A673 (cell line): ENCODE data around the gene ATF4. TPM values are rescaled to one million over a fixed set of nuclear protein-coding genes. Genes with fewer than 3 reads are reported as not detected.
A peak's percentile ranks its signal among the peaks of the same experiment; 100 is the strongest.

Source experiments
- BruUV-seq: library from RNA; stranded (reverse); fragments of 400-500 nt; replicated peaks from 2 replicates; lab custom pipeline; 2021; lab: Mats Ljungman, UMichigan
- CTCF ChIA-PET: fragments of 300-600 bp; sonication (Branson Sonifier 250); formaldehyde crosslinking; loops from one replicate; lab custom pipeline; 2022; ENCODE audit warnings: antibody characterized with exemption; lab: Charles Lee
- POLR2A ChIA-PET: fragments of 300-600 bp; sonication (Branson Sonifier 250); formaldehyde crosslinking; loops from one replicate; lab custom pipeline; 2022; ENCODE audit warnings: antibody characterized with exemption; ENCODE audit not compliant: low non-redundant PET; lab: Charles Lee
- DNase-seq: peaks from one replicate; pipeline ENCODE4 v3.0.0-alpha.2; 2015; ENCODE audit warnings: low spot score
- H3K27ac ChIP-seq: fragments of 200-600 bp; sonication (generic); 2 replicates; pipeline ENCODE4 v1.5.1; 2016; ENCODE audit warnings: mixed run types, low read depth, mild to moderate bottlenecking, mixed read lengths, antibody characterized with exemption, low read length; ENCODE audit not compliant: poor library complexity, severe bottlenecking
- H3K27me3 ChIP-seq: fragments of 200-600 bp; sonication (generic); replicated peaks from 2 replicates; pipeline ENCODE4 v1.6.1; 2017; ENCODE audit warnings: mixed run types, low read depth, mild to moderate bottlenecking, mixed read lengths, antibody characterized with exemption, low read length; ENCODE audit not compliant: insufficient read depth, poor library complexity
- H3K36me3 ChIP-seq: fragments of 200-600 bp; sonication (generic); 2 replicates; pipeline ENCODE4 v1.6.1; 2016; ENCODE audit warnings: mixed run types, mild to moderate bottlenecking, mixed read lengths, antibody characterized with exemption, low read length; ENCODE audit not compliant: insufficient read depth, poor library complexity, severe bottlenecking
- H3K4me1 ChIP-seq: fragments of 200-600 bp; sonication (generic); 2 replicates; pipeline ENCODE4 v1.6.1; 2017; ENCODE audit warnings: mixed run types, mild to moderate bottlenecking, mixed read lengths, antibody characterized with exemption, low read length; ENCODE audit not compliant: insufficient read depth, poor library complexity, severe bottlenecking
- H3K4me3 ChIP-seq: fragments of 200-600 bp; sonication (generic); 2 replicates; pipeline ENCODE4 v1.5.1; 2016; ENCODE audit warnings: low read depth, mixed run types, mild to moderate bottlenecking, mixed read lengths, low read length; ENCODE audit not compliant: poor library complexity, severe bottlenecking
- H3K9me3 ChIP-seq: fragments of 200-600 bp; sonication (generic); 2 replicates; pipeline ENCODE4 v1.6.1; 2016; ENCODE audit warnings: mixed run types, low read depth, mild to moderate bottlenecking, mixed read lengths, antibody characterized with exemption, low read length; ENCODE audit not compliant: poor library complexity, severe bottlenecking
- EZH2 ChIP-seq: fragments of 200-600 bp; sonication (generic); IDR thresholded peaks from 2 replicates; pipeline ENCODE4 v1.6.1; 2017; ENCODE audit warnings: borderline replicate concordance, low read depth, mild to moderate bottlenecking, mixed read lengths, antibody characterized with exemption, low read length; ENCODE audit not compliant: poor library complexity, severe bottlenecking
- intact Hi-C: fragments of 100-400 bp; cut with micrococcal nuclease; formaldehyde crosslinking; loops from one replicate; pipeline ENCODE4 v1.10.0; 2022; ENCODE audit not compliant: unreplicated experiment
- total RNA-seq: library from RNA; stranded (reverse); gene quantifications from 2 replicates; pipeline ENCODE4 v1.2.3, GENCODE V29; 2021
- TF ChIP-seq, protein P1 (sequence below): fragments of 300-800, 200-600 bp; sonication (generic); conservative IDR thresholded peaks from 2 replicates; pipeline ENCODE4 v1.5.1; 2017; ENCODE audit warnings: low read depth, mild to moderate bottlenecking, antibody characterized with exemption, low read length, moderate library complexity, mixed read lengths

The ATF4 gene
- total RNA-seq, 1 experiment from 2014 or later: 476 TPM

DNA sequence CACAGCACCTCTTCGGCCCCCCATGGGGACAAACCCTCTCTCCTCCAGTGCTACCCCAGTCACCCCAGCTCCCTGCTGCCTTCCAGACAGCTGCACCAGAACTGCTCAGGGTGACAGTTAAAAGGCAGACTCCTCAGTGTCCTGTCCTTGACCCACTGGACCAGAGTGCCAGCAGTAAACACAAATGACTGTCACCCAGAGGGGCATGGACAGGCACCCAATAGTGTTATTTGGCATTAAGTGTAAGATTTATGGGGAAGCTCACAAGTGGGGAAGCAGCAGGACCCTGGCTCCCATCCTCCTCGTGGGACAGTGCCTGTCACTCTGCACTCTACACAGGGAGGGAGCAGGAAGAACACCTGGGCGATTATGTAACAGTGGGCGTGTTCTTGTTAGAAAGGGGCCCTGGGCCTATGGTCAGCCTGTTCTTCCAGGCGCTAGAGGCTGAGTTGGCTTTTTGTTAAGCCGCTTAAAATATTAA, 7.2 kb downstream of the ATF4 start:
- no TSS peak for BruUV-seq
- H3K27me3 ChIP-seq: no peaks in the 10 kb centered on the region
- intact Hi-C loops: loop anchor here (5.0 to 10.0 kb wide), 2 partner anchors 133 to 210 kb away; partner anchors contain the start of genes RPL3 and TAB1
- H3K4me1 ChIP-seq: peaks cover 48% of the 10 kb centered on the region
- ChIA-PET CTCF (no interaction called here), POLR2A (no interaction called here)
- H3K9me3 ChIP-seq: no peaks in the 10 kb centered on the region
- H3K4me3 ChIP-seq: no peak overlapping the region
- peak overlapping the region; percentile 27 for H3K27ac ChIP-seq
- peaks cover 47% of the 10 kb centered on the region for H3K36me3 ChIP-seq
- no peak for DNase-seq
- no peak for TF ChIP-seq EZH2
- TF ChIP-seq, protein P1, sequence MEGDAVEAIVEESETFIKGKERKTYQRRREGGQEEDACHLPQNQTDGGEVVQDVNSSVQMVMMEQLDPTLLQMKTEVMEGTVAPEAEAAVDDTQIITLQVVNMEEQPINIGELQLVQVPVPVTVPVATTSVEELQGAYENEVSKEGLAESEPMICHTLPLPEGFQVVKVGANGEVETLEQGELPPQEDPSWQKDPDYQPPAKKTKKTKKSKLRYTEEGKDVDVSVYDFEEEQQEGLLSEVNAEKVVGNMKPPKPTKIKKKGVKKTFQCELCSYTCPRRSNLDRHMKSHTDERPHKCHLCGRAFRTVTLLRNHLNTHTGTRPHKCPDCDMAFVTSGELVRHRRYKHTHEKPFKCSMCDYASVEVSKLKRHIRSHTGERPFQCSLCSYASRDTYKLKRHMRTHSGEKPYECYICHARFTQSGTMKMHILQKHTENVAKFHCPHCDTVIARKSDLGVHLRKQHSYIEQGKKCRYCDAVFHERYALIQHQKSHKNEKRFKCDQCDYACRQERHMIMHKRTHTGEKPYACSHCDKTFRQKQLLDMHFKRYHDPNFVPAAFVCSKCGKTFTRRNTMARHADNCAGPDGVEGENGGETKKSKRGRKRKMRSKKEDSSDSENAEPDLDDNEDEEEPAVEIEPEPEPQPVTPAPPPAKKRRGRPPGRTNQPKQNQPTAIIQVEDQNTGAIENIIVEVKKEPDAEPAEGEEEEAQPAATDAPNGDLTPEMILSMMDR: no peak

DNA sequence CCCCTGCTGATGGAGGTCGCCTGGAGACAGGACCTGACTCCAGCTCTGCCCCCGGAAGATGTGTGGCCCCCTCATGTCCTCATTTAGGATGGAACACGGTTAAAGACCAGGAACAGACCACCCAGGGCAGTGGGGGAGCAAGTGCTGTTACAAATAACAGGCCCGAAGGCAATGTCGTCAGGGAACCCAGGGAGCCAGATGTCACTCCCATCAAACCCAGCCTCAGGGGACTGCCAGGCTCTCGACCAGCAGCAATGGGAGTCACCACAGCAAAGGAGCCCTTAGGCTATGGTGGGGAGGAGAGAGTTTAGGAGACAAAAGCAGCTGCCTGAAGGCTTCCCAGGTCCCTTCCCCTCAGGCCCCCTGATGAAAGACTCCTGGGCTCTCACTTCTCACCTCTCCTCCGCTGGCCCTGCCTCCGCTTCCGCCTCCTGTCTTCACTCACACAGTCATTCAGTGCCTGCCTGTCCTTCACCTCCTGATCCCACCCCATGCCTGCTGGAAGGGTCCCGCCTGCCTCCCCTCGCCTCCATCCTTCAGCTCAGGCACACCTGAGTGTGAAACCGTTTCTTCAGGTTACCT, 7.8 kb downstream of the ATF4 start:
- CTCF ChIA-PET: interaction anchor here (0.6 to 2.1 kb wide), 7 partner anchors 31 to 759 kb away, joined by 3 to 26 read pairs (median 7); partner anchors contain the start of gene TAB1
- Histone ChIP-seq H3K4me3 (no peak overlapping the region), H3K36me3 (peaks cover 41% of the 10 kb centered on the region), H3K4me1 (peaks cover 44% of the 10 kb centered on the region), H3K27ac (peak overlapping the region; percentile 27), H3K27me3 (no peaks in the 10 kb centered on the region), H3K9me3 (no peaks in the 10 kb centered on the region)
- intact Hi-C loops: loop anchor here (5.0 to 10.0 kb wide), 2 partner anchors 133 to 211 kb away; partner anchors contain the start of genes RPL3 and TAB1
- TF ChIP-seq, protein P1: no peak
- no peak for TF ChIP-seq EZH2
- POLR2A ChIA-PET: no interaction called here
- peak; percentile 50 for DNase-seq
- BruUV-seq: no TSS peak

DNA sequence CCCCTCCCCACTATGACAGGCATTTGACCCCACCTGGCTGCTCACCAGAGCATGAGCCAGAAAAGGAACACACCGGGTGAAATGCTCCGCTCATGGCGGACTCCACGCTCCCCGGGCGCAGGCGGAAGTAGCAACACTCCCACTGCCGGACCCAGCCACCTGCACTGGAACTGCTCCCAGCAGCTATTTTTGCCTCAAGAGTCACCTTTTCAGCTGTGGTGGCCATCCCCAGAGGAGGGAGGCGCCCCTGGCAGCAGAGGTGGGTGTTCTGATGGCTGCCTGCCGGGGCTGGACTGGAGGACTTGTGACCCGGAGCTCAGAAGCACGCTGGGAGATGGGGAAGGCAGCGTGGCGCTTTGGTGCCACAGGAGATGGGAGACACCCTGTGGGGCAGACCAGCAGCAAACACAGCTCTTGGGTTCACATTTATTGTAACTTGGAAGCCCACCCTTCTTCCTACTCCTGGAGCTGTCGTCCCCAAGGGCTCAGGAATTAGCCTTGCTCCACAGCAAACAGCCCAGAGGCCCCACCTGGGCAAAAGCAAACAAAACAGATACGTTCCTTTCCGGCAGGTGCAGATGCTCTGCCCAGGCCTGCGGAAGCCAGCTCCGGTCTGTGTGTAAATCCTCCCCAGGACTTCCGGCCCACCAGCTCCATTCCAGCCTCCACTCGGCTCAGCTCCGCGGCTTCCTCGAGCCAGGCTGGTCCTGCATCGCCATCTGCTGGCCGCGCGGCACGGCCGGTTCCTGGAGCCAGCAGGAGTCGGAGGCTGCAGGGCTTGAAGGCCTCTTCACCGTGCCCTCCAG, 8.5 kb downstream of the ATF4 start:
- no TSS peak for BruUV-seq
- H3K36me3 ChIP-seq: peaks cover 35% of the 10 kb centered on the region
- H3K4me3 ChIP-seq: no peak overlapping the region
- peak overlapping the region; percentile 24 for H3K27ac ChIP-seq
- DNase-seq: peak; percentile 95
- no peaks in the 10 kb centered on the region for H3K27me3 ChIP-seq
- H3K9me3 ChIP-seq: no peaks in the 10 kb centered on the region
- POLR2A ChIA-PET: interaction anchor here (0.6 to 0.7 kb wide), 2 partner anchors 210 to 358 kb away, joined by 3 to 5 read pairs; partner anchors contain the start of gene RPL3
- intact Hi-C loops: loop anchor here (5.0 to 10.0 kb wide), 2 partner anchors 134 to 212 kb away; partner anchors contain the start of genes RPL3 and TAB1
- no peak for TF ChIP-seq EZH2
- TF ChIP-seq, protein P1: peak; percentile 99
- CTCF ChIA-PET: interaction anchor here (0.6 to 2.1 kb wide), 18 partner anchors 9 to 760 kb away, joined by 3 to 26 read pairs (median 5); partner anchors contain the start of genes ATF4, MIEF1, SYNGR1 and TAB1
- H3K4me1 ChIP-seq: peaks cover 41% of the 10 kb centered on the region
